Adrenal gland (tissue), 5 donors: ENCODE measurements around the gene UBTD2.

Experiments
- CTCF ChIP-seq, 6 experiments: fragments of 450-650 bp in 4 of 6; fragments of 200-600 bp in 2 of 6; sonication (generic) in 1 of 6; IDR thresholded peaks; 1 replicate in 5 of 6; 2 replicates in 1 of 6; pipeline versions ENCODE4 v1.5.1 to v1.8.0; 2016 to 2021; ENCODE audit warnings: antibody characterized with exemption in 6 of 6, mild to moderate bottlenecking in 2 of 6, moderate library complexity in 1 of 6
- POLR2A ChIP-seq, 2 donors: fragments of 450-650 bp; IDR thresholded peaks; one replicate each; pipeline ENCODE4 v1.6.1; 2017; ENCODE audit warnings: antibody characterized with exemption in 2 of 2, mild to moderate bottlenecking in 2 of 2, moderate library complexity in 1 of 2
- donor health status: DM: no; HTN: no; CAD: no.

- TF ChIP-seq POLR2A (IDR thresholded peaks at IDR 0.05), result no peak
- TF ChIP-seq CTCF (IDR thresholded peaks at IDR 0.05), result no peak
Observed at GRCh38 chr5:172274951-172275753, 8.4 kb downstream of the UBTD2 start.
